HepG2 (cell line): ENCODE data around the gene TP53BP2. TPM values are rescaled to one million over a fixed set of nuclear protein-coding genes. Genes with fewer than 3 reads are reported as not detected.

Source experiments
- AGO2 ChIP-seq: fragments of 200-400 bp; formaldehyde crosslinking; optimal IDR thresholded peaks from 2 replicates; pipeline ENCODE3; 2017; ENCODE audit warnings: mild to moderate bottlenecking, low read depth, low read length, moderate library complexity
- CENPT ChIP-seq: sonication (generic); formaldehyde crosslinking; IDR thresholded peaks from 2 replicates; pipeline ENCODE4 v1.8.0; 2022; ENCODE audit warnings: low read depth, mild to moderate bottlenecking, moderate library complexity, missing genetic modification reagents
- FOXP4 ChIP-seq: sonication (generic); formaldehyde crosslinking; IDR thresholded peaks from 2 replicates; pipeline ENCODE4 v1.4.0; 2020; ENCODE audit warnings: missing genetic modification reagents
- IKZF5 ChIP-seq: IDR thresholded peaks from 2 replicates; pipeline ENCODE4 v1.6.1; 2018; ENCODE audit warnings: missing genetic modification reagents, mild to moderate bottlenecking, missing compliant biosample characterization
- JUN ChIP-seq: sonication (generic); formaldehyde crosslinking; IDR thresholded peaks from 2 replicates; pipeline ENCODE4 v1.4.0; 2020; ENCODE audit warnings: mild to moderate bottlenecking, missing genetic modification reagents
- MXI1 ChIP-seq: IDR thresholded peaks from 3 replicates; pipeline ENCODE4 v1.6.1; 2012; ENCODE audit warnings: low read depth, low read length, inconsistent platforms, borderline replicate concordance
- PLSCR1 ChIP-seq: sonication (generic); formaldehyde crosslinking; IDR thresholded peaks from 2 replicates; pipeline ENCODE4 v1.5.0; 2020; ENCODE audit warnings: missing genetic modification reagents, mild to moderate bottlenecking, borderline replicate concordance
- RNF2 ChIP-seq: fragments of 450-650 bp; conservative IDR thresholded peaks from 2 replicates; pipeline ENCODE4 v1.6.1; 2016; ENCODE audit warnings: low read depth
- TBP ChIP-seq: sonication (generic); formaldehyde crosslinking; IDR thresholded peaks from 2 replicates; pipeline ENCODE4 v1.5.0; 2020; ENCODE audit warnings: missing genetic modification reagents
- TGIF2 ChIP-seq: IDR thresholded peaks from 2 replicates; pipeline ENCODE4 v1.6.1; 2016; ENCODE audit warnings: control low read depth, missing compliant biosample characterization
- THAP11 ChIP-seq: IDR thresholded peaks from 2 replicates; pipeline ENCODE4 v1.6.1; 2016; ENCODE audit warnings: missing biosample characterization, missing genetic modification reagents
- THRA ChIP-seq: sonication (generic); formaldehyde crosslinking; IDR thresholded peaks from 2 replicates; pipeline ENCODE4 v1.4.0; 2020; ENCODE audit warnings: missing genetic modification reagents, borderline replicate concordance
- ZBTB14 ChIP-seq: sonication (generic); formaldehyde crosslinking; IDR thresholded peaks from 2 replicates; pipeline ENCODE4 v1.4.0; 2020; ENCODE audit warnings: missing genetic modification reagents
- ZFAT ChIP-seq: sonication (generic); formaldehyde crosslinking; conservative IDR thresholded peaks from 2 replicates; pipeline ENCODE4 v1.8.1; 2023; ENCODE audit warnings: missing genetic modification reagents, inconsistent platforms
- ZNF205 ChIP-seq: IDR thresholded peaks from 2 replicates; pipeline ENCODE4 v1.6.1; 2018; ENCODE audit warnings: missing biosample characterization, missing genetic modification reagents
- ZNF33A ChIP-seq: sonication (generic); formaldehyde crosslinking; IDR thresholded peaks from 2 replicates; pipeline ENCODE4 v1.5.1; 2020; ENCODE audit warnings: missing genetic modification reagents, mild to moderate bottlenecking, moderate library complexity, borderline replicate concordance
- ZNF564 ChIP-seq: sonication (generic); formaldehyde crosslinking; IDR thresholded peaks from 2 replicates; pipeline ENCODE4 v1.8.1; 2023; ENCODE audit warnings: mild to moderate bottlenecking, missing genetic modification reagents
- ZNF883 ChIP-seq: sonication (generic); formaldehyde crosslinking; IDR thresholded peaks from 2 replicates; pipeline ENCODE4 v1.5.1; 2020; ENCODE audit warnings: mild to moderate bottlenecking, missing genetic modification reagents; ENCODE audit errors: not compliant biosample characterization
- ZSCAN22 ChIP-seq: sonication (generic); formaldehyde crosslinking; IDR thresholded peaks from 2 replicates; pipeline ENCODE4 v1.4.0; 2020; ENCODE audit warnings: mild to moderate bottlenecking, missing genetic modification reagents
- polyA plus RNA-seq, 8 experiments: library from polyadenylated mRNA; depleted of rRNA in 3 of 8; stranded (reverse) in 7 of 8; unstranded in 1 of 8; fragments of >200 nt; fragmentation: Illumina TruSeq in 4 of 8; extraction: Trizol in 4 of 8; gene quantifications; 2 replicates each; pipeline versions ENCODE4 v1.2.1 to v1.2.3, GENCODE V29; 2011 to 2016; ENCODE audit warnings: low read depth in 4 of 8, missing spikeins in 1 of 8, mixed read lengths in 1 of 8; ENCODE audit not compliant: insufficient read depth in 1 of 8
- total RNA-seq, 5 experiments: library from RNA; depleted of rRNA; stranded (reverse); fragments of >200 nt; fragmentation: Illumina TruSeq; extraction: Trizol; gene quantifications; 2 replicates each; pipeline ENCODE4 v1.2.3, GENCODE V29; 2016; ENCODE audit warnings: low read depth in 1 of 5

TP53BP2 gene
- total and polyA plus RNA-seq, 2 of the 13 experiments (the other 11 are each of a cell fraction or from before 2014, with no cell fraction given) = 10.0 to 14.0 TPM

- TF ChIP-seq ZNF564 (CRISPR knock-in tag) (no peak), ZNF33A (CRISPR knock-in tag) (no peak), JUN (CRISPR knock-in tag) (peak; percentile 82; the same call in 1 of the 2 replicates), AGO2 (no peak), ZNF205 (CRISPR knock-in tag) (no peak), PLSCR1 (CRISPR knock-in tag) (no peak), TGIF2 (no peak), TBP (CRISPR knock-in tag) (no peak), ZNF883 (CRISPR knock-in tag) (no peak), IKZF5 (CRISPR knock-in tag) (peak; percentile 57; the same call in 1 of the 2 replicates), FOXP4 (peak; percentile 88), MXI1 (peak; percentile 27; the same call in 1 of the 3 replicates), THRA (peak; percentile 41; the same call in 1 of the 2 replicates), ZSCAN22 (no peak), ZFAT (CRISPR knock-in tag) (no peak), RNF2 (no peak), THAP11 (CRISPR knock-in tag) (peak; percentile 60), CENPT (CRISPR knock-in tag) (no peak), ZBTB14 (no peak)
Observed at GRCh38 chr1:223886516-223886921, 40.8 kb upstream of the TP53BP2 start (continued).
